Stimulated activated CD4-positive, alpha-beta T cell treated with anti-CD3 and anti-CD28 coated beads, Interleukin-4, amount 100 ng/mL, for 48 hours (primary cell): Measurements from ENCODE around the gene IVL.

Experiments used
- DNase-seq, 2 donors: peaks; one replicate each; pipeline ENCODE4 v3.0.0-alpha.2; 2020; ENCODE audit warnings: low read depth in 2 of 2

The IVL gene

DNA sequence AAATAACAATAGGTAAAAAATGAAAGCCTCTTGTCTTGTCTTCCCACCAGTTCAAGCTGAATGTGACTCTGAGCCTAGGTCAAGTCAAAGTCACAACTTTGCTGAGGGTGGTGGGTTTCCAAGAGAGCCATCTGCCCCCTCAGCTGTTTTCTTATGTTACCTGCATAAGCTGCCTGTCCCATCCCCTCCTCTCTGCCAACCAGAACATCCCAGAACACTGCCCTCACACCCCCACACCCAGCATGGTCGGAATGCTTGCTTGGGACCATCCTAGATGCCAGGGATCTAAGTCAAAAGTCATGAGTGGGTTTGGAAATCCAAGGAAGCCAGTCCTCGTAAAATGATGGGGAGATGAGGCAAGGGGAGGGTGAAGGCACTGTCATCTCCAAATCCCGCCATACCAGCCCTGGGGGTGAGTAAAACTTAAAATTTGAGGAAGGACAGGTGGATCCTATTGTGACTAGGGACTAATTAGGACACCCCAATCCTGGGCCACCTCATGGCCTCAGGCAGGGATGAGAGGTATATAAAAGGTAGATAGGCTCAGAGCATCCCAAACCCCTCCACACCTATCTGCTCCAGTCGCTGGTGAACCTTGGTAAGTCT lies 38.4 kb downstream of the IVL start, which contains the start of gene SPRR5:
Gene SPRR5, plus strand, starts transcription at position 556 of the 606 bp plus-strand sequence. CDS start 1,349 bp downstream, outside the sequence.
- no peak for DNase-seq

DNA sequence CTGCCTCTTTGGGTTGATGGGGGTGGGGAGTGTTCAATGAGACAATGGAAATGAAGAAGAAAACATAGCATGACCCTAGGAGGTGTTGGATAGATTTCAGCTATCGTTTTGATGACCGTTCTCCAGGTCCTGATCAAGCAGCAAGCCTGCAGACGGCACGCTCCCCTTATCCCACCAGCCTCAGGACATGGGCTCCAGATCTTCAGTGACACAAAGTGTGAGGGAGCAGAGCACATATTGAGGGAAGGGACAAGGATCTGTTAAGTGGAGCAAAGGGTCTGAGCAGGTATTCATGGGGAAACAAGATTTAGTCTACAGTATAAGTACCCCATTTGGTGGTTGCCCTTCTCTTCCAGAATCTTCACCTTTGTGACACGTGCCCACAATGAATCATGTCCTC lies 43.4 kb downstream of the IVL start:
- DNase-seq = no peak

DNA sequence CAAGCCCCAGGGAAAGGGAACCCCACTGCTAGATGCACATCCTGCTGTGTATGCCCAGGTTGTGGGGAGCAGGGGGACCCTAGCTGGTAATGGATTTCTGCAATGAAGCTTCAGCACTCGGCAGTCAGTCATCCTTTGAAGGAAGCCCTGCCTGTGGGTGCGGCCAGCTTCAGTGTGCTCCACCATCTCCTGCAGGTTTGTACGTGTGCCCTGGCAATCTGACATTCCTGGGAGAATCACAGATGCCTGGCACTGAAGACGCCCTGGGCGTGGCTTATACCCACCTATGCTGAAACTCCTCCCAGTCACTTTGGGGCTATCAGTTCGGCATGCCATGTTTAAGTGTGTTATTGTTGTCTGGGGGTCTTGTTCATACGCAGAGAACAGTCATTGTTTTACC lies 45.4 kb downstream of the IVL start:
- no peak for DNase-seq

DNA sequence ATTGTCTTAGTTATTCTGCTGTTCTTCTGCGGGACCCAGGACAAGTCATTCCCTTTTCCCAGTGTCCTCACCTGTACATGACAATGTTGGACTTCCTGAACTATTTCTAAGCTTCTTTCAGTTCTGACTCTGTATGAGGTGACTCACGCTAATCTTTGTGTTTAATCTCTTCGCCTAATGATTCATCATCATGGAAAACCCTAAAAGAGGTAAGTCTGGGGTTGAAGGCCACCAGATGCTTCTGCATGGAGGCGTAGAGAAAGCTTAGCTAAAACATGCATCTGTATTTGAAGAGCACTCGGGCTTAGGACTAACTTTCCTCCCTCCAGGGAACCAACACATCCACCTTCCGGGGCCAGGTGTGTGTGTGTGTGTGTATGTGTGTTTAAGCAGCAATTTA lies 46.1 kb downstream of the IVL start:
- DNase-seq = no peak

DNA sequence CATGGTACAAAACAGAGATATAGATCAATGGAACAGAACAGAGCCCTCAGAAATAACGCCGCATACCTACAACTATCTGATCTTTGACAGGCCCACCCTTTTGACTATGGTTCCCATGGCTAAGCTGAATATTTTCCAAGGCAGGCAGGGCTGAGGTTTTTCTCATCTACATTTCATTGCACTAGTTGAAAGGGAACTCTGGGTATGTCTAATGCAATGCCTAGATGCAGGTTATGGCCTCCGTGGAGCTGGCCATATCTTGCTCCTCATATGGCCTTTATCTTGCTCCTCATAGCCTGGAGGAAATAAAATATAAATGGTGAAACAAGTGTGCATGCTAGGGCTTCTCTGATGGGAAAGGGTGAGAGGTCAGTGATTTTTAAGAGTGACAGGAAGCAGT lies 49.2 kb downstream of the IVL start:
- no peak for DNase-seq

DNA sequence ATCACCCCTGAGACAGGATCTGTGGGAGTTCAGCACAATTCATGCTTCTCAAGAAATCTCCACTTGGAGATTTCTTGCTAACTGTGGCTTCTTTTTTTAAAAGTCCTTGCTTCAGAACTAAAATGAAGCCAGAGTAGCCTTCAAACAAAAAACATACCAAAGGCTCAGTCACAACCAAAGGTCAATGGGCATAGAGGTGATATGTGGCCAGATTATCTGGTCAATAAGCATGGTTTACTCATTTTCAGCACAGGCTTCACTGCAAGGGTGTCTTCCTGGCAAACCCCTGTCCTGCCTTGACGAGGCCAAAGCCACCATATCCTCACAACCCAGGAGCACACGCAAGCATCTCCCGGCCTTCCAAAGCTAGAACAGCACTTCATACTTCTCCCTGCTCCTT lies 50.9 kb downstream of the IVL start:
- no peak for DNase-seq

DNA sequence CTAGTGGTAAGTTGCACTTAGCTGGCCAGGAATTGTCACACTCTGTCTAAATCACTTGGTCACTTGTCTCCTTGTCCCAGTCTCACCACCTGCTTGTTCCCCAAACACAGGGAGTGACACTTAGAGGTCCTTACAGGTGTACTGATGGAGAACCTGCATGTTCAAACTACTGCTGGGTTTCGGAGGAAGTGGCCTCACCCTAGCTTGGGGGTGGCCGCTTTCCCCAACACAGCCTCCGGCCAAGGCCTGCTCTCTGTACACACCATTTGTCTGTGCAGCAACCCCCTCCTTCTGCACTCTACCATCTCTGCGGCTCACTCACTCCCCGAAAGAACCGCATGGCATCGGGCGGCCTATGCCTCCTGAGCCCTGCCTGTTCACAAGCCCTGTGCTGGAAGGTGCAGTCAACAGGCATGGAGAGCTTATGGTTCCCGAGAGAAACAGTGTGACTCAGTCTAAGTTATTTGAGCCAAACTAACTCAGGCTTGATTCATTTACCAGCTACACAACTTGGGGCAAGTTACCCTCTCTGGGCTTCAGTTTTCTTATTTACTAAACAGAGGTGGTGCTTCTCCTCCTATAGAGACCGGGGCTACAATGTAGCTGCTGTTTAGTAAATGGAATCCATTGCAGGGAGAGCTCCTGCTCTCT lies 51.6 kb downstream of the IVL start:
- no peak for DNase-seq

DNA sequence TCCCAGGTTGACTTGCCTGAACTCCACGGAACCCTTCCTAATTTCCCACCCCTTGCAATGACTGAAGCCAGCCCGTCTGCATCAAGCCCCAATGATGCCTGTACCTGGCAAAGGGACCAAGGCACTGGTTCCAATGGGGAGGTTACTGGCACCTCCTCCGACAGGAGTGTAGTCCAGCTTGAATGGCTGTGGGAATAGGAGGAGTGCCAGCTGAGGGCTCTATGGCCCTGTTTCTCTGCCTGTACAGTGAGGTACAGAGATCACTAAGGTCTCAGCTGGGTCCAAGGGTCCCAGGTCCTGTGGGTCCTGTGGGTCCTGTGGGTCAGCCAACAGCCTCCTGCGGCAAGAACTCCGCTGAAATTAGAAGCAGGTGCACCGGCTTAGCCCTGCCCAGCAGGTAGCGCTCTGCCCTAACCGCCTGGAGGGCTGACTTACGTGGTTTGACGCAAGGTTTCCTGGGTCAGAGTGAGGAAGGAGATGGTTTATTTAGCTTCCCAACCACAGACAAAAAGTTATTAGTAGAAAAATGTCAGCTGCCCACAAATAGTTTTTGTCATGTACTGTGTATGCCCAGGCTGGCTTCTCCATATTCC lies 52.2 kb downstream of the IVL start:
- DNase-seq = no peak
